OCI-LY7 (cell line): ENCODE data around the gene TSPAN17.

ENCODE experiments used
- CTCF ChIP-seq: fragments of 200-600 bp; sonication (generic); conservative IDR thresholded peaks from 2 replicates; pipeline ENCODE4 v1.5.1; 2014; ENCODE audit warnings: mild to moderate bottlenecking, antibody characterized with exemption, low read length, moderate library complexity, mixed read lengths
- EZH2phosphoT487 ChIP-seq: fragments of 200-600 bp; sonication (generic); IDR thresholded peaks from 2 replicates; pipeline ENCODE4 v1.6.1; 2018; ENCODE audit warnings: low read depth, borderline replicate concordance, mild to moderate bottlenecking, mixed run types, antibody characterized with exemption, low read length, moderate library complexity, mixed read lengths

DNA sequence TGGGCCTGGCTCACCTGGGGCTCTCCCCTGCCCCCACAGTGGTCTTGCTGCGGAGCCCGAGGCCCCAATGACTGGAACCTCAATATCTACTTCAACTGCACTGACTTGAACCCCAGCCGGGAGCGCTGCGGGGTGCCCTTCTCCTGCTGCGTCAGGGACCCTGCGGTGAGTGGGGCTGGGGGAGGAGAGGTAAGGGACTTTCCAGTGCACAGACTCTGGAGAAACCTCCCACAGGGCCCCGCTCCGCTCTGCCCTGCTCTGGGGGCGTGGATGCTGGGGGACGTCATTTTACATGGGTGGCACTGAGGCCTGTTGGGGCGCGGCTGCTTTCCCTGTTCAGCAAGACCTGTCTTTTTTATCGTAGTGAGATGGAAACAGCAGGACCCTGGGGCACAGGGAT lies 7.6 kb downstream of the TSPAN17 start:
- TF ChIP-seq CTCF = no peak
- no peak for TF ChIP-seq EZH2phosphoT487
